Measurements from ENCODE around the gene IGFBP5. TPM values are rescaled to one million over a fixed set of nuclear protein-coding genes. Genes with fewer than 3 reads are reported as not detected.
A peak's percentile ranks its signal among the peaks of the same experiment; 100 is the strongest.

Gene IGFBP5
- total RNA-seq, 1 donor from 2014 or later: 138 TPM

- H3K27ac ChIP-seq (replicated peaks): peak overlapping the region; percentile 75
- no peak for TF ChIP-seq CTCF (IDR thresholded peaks at IDR 0.05; ENCODE audit: borderline replicate concordance)
- intact Hi-C loops (cut with micrococcal nuclease): no loop called here
- peaks cover 3% of the 10 kb centered on the region for H3K27me3 ChIP-seq (ENCODE audit: low read depth)
- peaks cover 38% of the 10 kb centered on the region for H3K4me1 ChIP-seq
- H3K4me3 ChIP-seq: peak overlapping the region; percentile 78
- H3K9me3 ChIP-seq (replicated peaks): no peaks in the 10 kb centered on the region
- no peaks in the 10 kb centered on the region for H3K36me3 ChIP-seq
- no peak for DNase-seq
Measured at GRCh38 chr2:216633616-216634369, 61.6 kb downstream of the IGFBP5 start.

- peak within 1 kb of the TSS; percentile 75 for H3K27ac ChIP-seq (replicated peaks)
- H3K4me1 ChIP-seq: peaks cover 38% of the 10 kb centered on the region
- intact Hi-C loops (cut with micrococcal nuclease): no loop called here
Measured at GRCh38 chr2:216632952-216633615, 62.3 kb downstream of the IGFBP5 start, which contains the start of gene IGFBP2. IGFBP2 (plus strand) TSS chr2:216633420; CDS start chr2:216633524, 104 bp downstream.

GRCh38 chr2:216632346-216632951 lies 62.9 kb downstream of the IGFBP5 start:
- H3K4me1 ChIP-seq: peaks cover 34% of the 10 kb centered on the region
- no peak for TF ChIP-seq CTCF (IDR thresholded peaks at IDR 0.05; ENCODE audit: borderline replicate concordance)
- no peak for DNase-seq
- H3K36me3 ChIP-seq: no peaks in the 10 kb centered on the region
- peak overlapping the region; percentile 75 for H3K27ac ChIP-seq (replicated peaks)
- H3K4me3 ChIP-seq: peak overlapping the region; percentile 78
- intact Hi-C loops (cut with micrococcal nuclease): no loop called here
- H3K9me3 ChIP-seq (replicated peaks): no peaks in the 10 kb centered on the region
- peaks cover 3% of the 10 kb centered on the region for H3K27me3 ChIP-seq (ENCODE audit: low read depth)

More at GRCh38 chr2:216632952-216633615, 62.3 kb downstream of the IGFBP5 start, which contains the start of gene IGFBP2:
- H3K4me3 ChIP-seq: peak within 1 kb of the TSS; percentile 78
- H3K9me3 ChIP-seq (replicated peaks): no peaks in the 10 kb centered on the region
- H3K36me3 ChIP-seq: no peaks in the 10 kb centered on the region
- no peak for TF ChIP-seq CTCF (IDR thresholded peaks at IDR 0.05; ENCODE audit: borderline replicate concordance)
- H3K27me3 ChIP-seq (ENCODE audit: low read depth): peaks cover 3% of the 10 kb centered on the region
- peak; percentile 49 for DNase-seq

GRCh38 chr2:216629784-216630183 lies 65.6 kb downstream of the IGFBP5 start:
- H3K27me3 ChIP-seq (ENCODE audit: low read depth): no peaks in the 10 kb centered on the region
- intact Hi-C loops (cut with micrococcal nuclease): no loop called here
- no peaks in the 10 kb centered on the region for H3K36me3 ChIP-seq
- H3K27ac ChIP-seq (replicated peaks): no peak overlapping the region
- peaks cover 16% of the 10 kb centered on the region for H3K4me1 ChIP-seq
- H3K4me3 ChIP-seq: no peak overlapping the region
- no peak for TF ChIP-seq CTCF (IDR thresholded peaks at IDR 0.05; ENCODE audit: borderline replicate concordance)
- no peaks in the 10 kb centered on the region for H3K9me3 ChIP-seq (replicated peaks)
- DNase-seq: no peak

- no peak overlapping the region for H3K27ac ChIP-seq (replicated peaks)
- intact Hi-C loops (cut with micrococcal nuclease): no loop called here
- H3K4me3 ChIP-seq: no peak overlapping the region
- DNase-seq: no peak
- no peak for TF ChIP-seq CTCF (IDR thresholded peaks at IDR 0.05; ENCODE audit: borderline replicate concordance)
- H3K27me3 ChIP-seq (ENCODE audit: low read depth): no peaks in the 10 kb centered on the region
- no peaks in the 10 kb centered on the region for H3K36me3 ChIP-seq
- no peaks in the 10 kb centered on the region for H3K9me3 ChIP-seq (replicated peaks)
- H3K4me1 ChIP-seq: no peaks in the 10 kb centered on the region
Measured at GRCh38 chr2:216626875-216627245, 68.5 kb downstream of the IGFBP5 start.
